SK-N-SH (cell line): ENCODE measurements around the gene LHPP. TPM values are rescaled to one million over a fixed set of nuclear protein-coding genes. Genes with fewer than 3 reads are reported as not detected.

Experiments
- CTCF ChIA-PET: fragments of 300-600, 350-600 bp; formaldehyde crosslinking; extraction: SDS; loops from one replicate; lab custom pipeline; 2021; lab: Yijun Ruan, JAX
- POLR2A ChIA-PET: fragments of 350-600 bp; sonication (Branson Sonifier 250); formaldehyde crosslinking; extraction: SDS; loops from one replicate; lab custom pipeline; 2020; ENCODE audit warnings: antibody characterized with exemption, inconsistent platforms; lab: Yijun Ruan, JAX
- DNase-seq: peaks from one replicate; pipeline ENCODE4 v3.0.0; 2012
- H2AFZ ChIP-seq: fragments of 200-600 bp; sonication (generic); 2 replicates; pipeline ENCODE4 v1.8.1; 2016; ENCODE audit warnings: antibody characterized with exemption, mild to moderate bottlenecking, low read depth
- H3F3A ChIP-seq: fragments of 200-600 bp; sonication (generic); replicated peaks from 2 replicates; pipeline ENCODE3; 2016; ENCODE audit warnings: antibody characterized with exemption, mild to moderate bottlenecking; ENCODE audit not compliant: insufficient read depth
- H3K27ac ChIP-seq, 2 experiments: fragments of 200-500 bp in 1 of 2; fragments of 200-600 bp in 1 of 2; sonication (Bioruptor generic) in 1 of 2; sonication (generic), shearing (Covaris generic) in 1 of 2; 2 replicates each; pipeline versions ENCODE4 v1.5.1 to v1.6.1; 2014 to 2016; ENCODE audit warnings: low read depth in 2 of 2, inconsistent platforms in 1 of 2, low read length in 1 of 2, mild to moderate bottlenecking in 1 of 2, mixed read lengths in 1 of 2
- H3K27me3 ChIP-seq: fragments of 200-600 bp; sonication (generic), shearing (Covaris generic); 2 replicates; pipeline ENCODE4 v1.6.1; 2016; ENCODE audit warnings: mixed run types; ENCODE audit not compliant: insufficient read depth
- H3K36me3 ChIP-seq, 2 experiments: fragments of 200-500 bp in 1 of 2; fragments of 200-600 bp in 1 of 2; sonication (Bioruptor generic) in 1 of 2; sonication (generic) in 1 of 2; replicated peaks in 1 of 2; 2 replicates each; pipeline versions ENCODE3 to v1.5.1; 2014 to 2016; ENCODE audit warnings: low read length in 1 of 2, mild to moderate bottlenecking in 1 of 2; ENCODE audit not compliant: insufficient read depth in 2 of 2, control insufficient read depth in 1 of 2
- H3K4me1 ChIP-seq, 2 experiments: fragments of 200-500 bp in 1 of 2; fragments of 200-600 bp in 1 of 2; sonication (Bioruptor generic) in 1 of 2; sonication (generic), shearing (Covaris generic) in 1 of 2; 2 replicates each; pipeline versions ENCODE4 v1.5.1 to v1.6.1; 2014 to 2016; ENCODE audit warnings: low read depth in 1 of 2, low read length in 1 of 2, mixed run types in 1 of 2; ENCODE audit not compliant: insufficient read depth in 2 of 2, control insufficient read depth in 1 of 2
- H3K4me2 ChIP-seq: fragments of 200-600 bp; sonication (generic), shearing (Covaris generic); 2 replicates; pipeline ENCODE4 v1.6.1; 2017; ENCODE audit warnings: mixed run types
- H3K4me3 ChIP-seq, 2 experiments: fragments of 200-500 bp in 1 of 2; fragments of 200-600 bp in 1 of 2; sonication (Bioruptor generic) in 1 of 2; sonication (generic), shearing (Covaris generic) in 1 of 2; 2 replicates each; pipeline versions ENCODE4 v1.5.1 to v1.8.1; 2014 to 2016; ENCODE audit warnings: low read depth in 2 of 2, inconsistent platforms in 1 of 2, low read length in 1 of 2, mild to moderate bottlenecking in 1 of 2, mixed read lengths in 1 of 2, moderate library complexity in 1 of 2
- H3K79me2 ChIP-seq: fragments of 200-600 bp; sonication (generic); 2 replicates; pipeline ENCODE4 v1.8.1; 2017; ENCODE audit warnings: mild to moderate bottlenecking; ENCODE audit not compliant: insufficient read depth
- H3K9ac ChIP-seq: fragments of 200-600 bp; sonication (generic); 2 replicates; pipeline ENCODE4 v1.6.1; 2017; ENCODE audit warnings: mixed run types
- H3K9me2 ChIP-seq: fragments of 200-600 bp; sonication (generic); 2 replicates; pipeline ENCODE4 v1.6.1; 2017; ENCODE audit warnings: mixed run types
- H3K9me3 ChIP-seq: fragments of 200-600 bp; sonication (generic); 2 replicates; pipeline ENCODE4 v1.6.1; 2017; ENCODE audit warnings: mixed run types, mild to moderate bottlenecking, moderate library complexity
- H4K20me1 ChIP-seq: fragments of 200-600 bp; sonication (generic); 2 replicates; pipeline ENCODE4 v1.6.1; 2017; ENCODE audit warnings: mild to moderate bottlenecking, mixed run types; ENCODE audit not compliant: insufficient read depth
- CTCF ChIP-seq: fragments of 200-600 bp; sonication (generic); IDR thresholded peaks from 2 replicates; pipeline ENCODE4 v1.6.1; 2017; ENCODE audit warnings: antibody characterized with exemption, mild to moderate bottlenecking, moderate library complexity
- FOSL2 ChIP-seq: IDR thresholded peaks from 2 replicates; pipeline ENCODE4 v1.4.0; 2012; ENCODE audit warnings: low read depth, mild to moderate bottlenecking, moderate library complexity, borderline replicate concordance
- FOXJ3 ChIP-seq: sonication (generic); formaldehyde crosslinking; IDR thresholded peaks from 2 replicates; pipeline ENCODE4 v1.5.1; 2020; ENCODE audit warnings: mild to moderate bottlenecking, missing genetic modification reagents
- IRF3 ChIP-seq: fragments of 150-350 bp; IDR thresholded peaks from 2 replicates; pipeline ENCODE4 v1.6.1; 2016; ENCODE audit warnings: mild to moderate bottlenecking, low read depth, low read length
- JUND ChIP-seq: IDR thresholded peaks from 2 replicates; pipeline ENCODE4 v1.4.0; 2012
- MAX ChIP-seq: IDR thresholded peaks from 2 replicates; pipeline ENCODE4 v1.4.0; 2012; ENCODE audit warnings: low read depth
- MEF2A ChIP-seq: IDR thresholded peaks from 2 replicates; pipeline ENCODE4 v1.4.0; 2012; ENCODE audit warnings: low read depth, borderline replicate concordance
- POLR2AphosphoS5 ChIP-seq: IDR thresholded peaks from 2 replicates; pipeline ENCODE4 v1.6.1; 2012; ENCODE audit warnings: low read depth, low read length
- RAD21 ChIP-seq: IDR thresholded peaks from 2 replicates; pipeline ENCODE4 v1.6.1; 2012; ENCODE audit warnings: mild to moderate bottlenecking, low read length
- RXRA ChIP-seq: IDR thresholded peaks from 2 replicates; pipeline ENCODE4 v1.4.0; 2012; ENCODE audit warnings: low read depth, mild to moderate bottlenecking, borderline replicate concordance
- SMC3 ChIP-seq: IDR thresholded peaks from 2 replicates; pipeline ENCODE4 v1.6.1; 2012; ENCODE audit warnings: low read depth, low read length, improper control_type of control experiment
- TCF12 ChIP-seq: IDR thresholded peaks from 2 replicates; pipeline ENCODE4 v1.4.0; 2012
- USF1 ChIP-seq: IDR thresholded peaks from 2 replicates; pipeline ENCODE4 v1.4.0; 2012; ENCODE audit warnings: low read depth, borderline replicate concordance
- USF2 ChIP-seq: fragments of 150-350 bp; IDR thresholded peaks from 2 replicates; pipeline ENCODE4 v1.6.1; 2017; ENCODE audit warnings: antibody characterized with exemption, low read length, low read depth, borderline replicate concordance
- WGBS: methylation state at CpG from one replicate; pipeline ENCODE4 v1.1.6; 2017; ENCODE audit warnings: low lambda C conversion rate; 5-methylcytosine and 5-hydroxymethylcytosine counted together
- polyA plus RNA-seq, 3 experiments: library from polyadenylated mRNA; depleted of rRNA; stranded (reverse); fragments of >200 nt; gene quantifications; 2 replicates each; pipeline ENCODE4 v1.2.3, GENCODE V29; 2012

The LHPP gene
- polyA plus RNA-seq, 1 of the 3 experiments (the other 2 are of a cell fraction), result 29.8 TPM

GRCh38 chr10:124629415-124629814 is 167.8 kb downstream of the LHPP start:
- Histone ChIP-seq H3K36me3 (no peaks in the 10 kb centered on the region), H3F3A (no peaks in the 10 kb centered on the region), H3K4me3 (no peak overlapping the region), H3K27ac (no peak overlapping the region; a peak in 1 of 4 replicates), H3K4me1 (peaks cover 0 to 28% of the 10 kb centered on the region in 2 experiments; a peak in 1 of 4 replicates), H3K9ac (no peak overlapping the region), H3K9me3 (no peaks in the 10 kb centered on the region), H3K79me2 (no peaks in the 10 kb centered on the region), H4K20me1 (no peaks in the 10 kb centered on the region), H2AFZ (no peak overlapping the region), H3K9me2 (no peaks in the 10 kb centered on the region), H3K27me3 (no peaks in the 10 kb centered on the region), H3K4me2 (no peak overlapping the region)
- TF ChIP-seq JUND (no peak), USF2 (no peak)
- no peak for DNase-seq
- WGBS, result 94% methylated on average over 6 of the region's 6 CpGs
- POLR2A ChIA-PET, result no interaction called here
- CTCF ChIA-PET, result interaction anchor here (1.0 kb wide), 1 partner anchor 119 kb away, joined by 3 read pairs; no protein-coding TSS in a partner anchor

- WGBS, result 93% methylated on average over 3 of the region's 6 CpGs
- H3K36me3 ChIP-seq, result no peaks in the 10 kb centered on the region
- CTCF ChIA-PET, result interaction anchor here (1.0 kb wide), 1 partner anchor 119 kb away, joined by 3 read pairs; no protein-coding TSS in a partner anchor
- no peak overlapping the region for H2AFZ ChIP-seq
- H3K4me3 ChIP-seq, result no peak overlapping the region
- H3F3A ChIP-seq, result no peaks in the 10 kb centered on the region
- H4K20me1 ChIP-seq, result no peaks in the 10 kb centered on the region
- H3K9me3 ChIP-seq, result no peaks in the 10 kb centered on the region
- no peak overlapping the region for H3K4me2 ChIP-seq
- H3K27ac ChIP-seq, result no peak overlapping the region; a peak in 1 of 4 replicates
- no peak overlapping the region for H3K9ac ChIP-seq
- TF ChIP-seq FOXJ3 (no peak), RAD21 (no peak), POLR2AphosphoS5 (no peak), FOSL2 (no peak), TCF12 (no peak), RXRA (no peak), MEF2A (no peak), IRF3 (no peak)
- TF ChIP-seq, all 33 proteins: peak for 0
- POLR2A ChIA-PET, result no interaction called here
- Histone ChIP-seq H3K79me2 (no peaks in the 10 kb centered on the region), H3K9me2 (no peaks in the 10 kb centered on the region), H3K27me3 (no peaks in the 10 kb centered on the region), H3K4me1 (peaks cover 0 to 28% of the 10 kb centered on the region in 2 experiments; a peak in 1 of 4 replicates)
- DNase-seq, result no peak
These were observed 168.2 kb downstream of the LHPP start for GRCh38 chr10:124629842-124630241.

- Histone ChIP-seq H4K20me1 (no peaks in the 10 kb centered on the region), H3K9ac (no peak overlapping the region), H3K79me2 (no peaks in the 10 kb centered on the region), H3K9me3 (no peaks in the 10 kb centered on the region), H3K4me3 (no peak overlapping the region), H3K9me2 (no peaks in the 10 kb centered on the region), H2AFZ (no peak overlapping the region), H3K4me1 (peaks cover 0 to 28% of the 10 kb centered on the region in 2 experiments; a peak in 1 of 4 replicates), H3K27ac (no peak overlapping the region; a peak in 1 of 4 replicates), H3K4me2 (no peak overlapping the region), H3F3A (no peaks in the 10 kb centered on the region), H3K36me3 (no peaks in the 10 kb centered on the region), H3K27me3 (no peaks in the 10 kb centered on the region)
- 100% methylated on average over 2 of the region's 5 CpGs for WGBS
- ChIA-PET CTCF (interaction anchor here (1.0 kb wide), 1 partner anchor 118 kb away, joined by 3 read pairs; no protein-coding TSS in a partner anchor), POLR2A (no interaction called here)
- no peak for DNase-seq
- no peak for TF ChIP-seq CTCF
- TF ChIP-seq SMC3, result no peak
- no peak for TF ChIP-seq USF1
- TF ChIP-seq JUND, result no peak
- no peak for TF ChIP-seq MAX
- no peak for TF ChIP-seq RXRA
- no peak for TF ChIP-seq IRF3
These were observed 168.9 kb downstream of the LHPP start for GRCh38 chr10:124630551-124630950.
